GM18907 (cell line): Measurements from ENCODE around the gene GRM8.

Experiments used
- ATAC-seq: cut with Tn5 transposase; IDR thresholded peaks from one replicate; pipeline ENCODE4 v1.9.1; 2021; ENCODE audit warnings: mild to moderate bottlenecking, moderate library complexity; ENCODE audit not compliant: unreplicated experiment

GRM8 gene

DNA sequence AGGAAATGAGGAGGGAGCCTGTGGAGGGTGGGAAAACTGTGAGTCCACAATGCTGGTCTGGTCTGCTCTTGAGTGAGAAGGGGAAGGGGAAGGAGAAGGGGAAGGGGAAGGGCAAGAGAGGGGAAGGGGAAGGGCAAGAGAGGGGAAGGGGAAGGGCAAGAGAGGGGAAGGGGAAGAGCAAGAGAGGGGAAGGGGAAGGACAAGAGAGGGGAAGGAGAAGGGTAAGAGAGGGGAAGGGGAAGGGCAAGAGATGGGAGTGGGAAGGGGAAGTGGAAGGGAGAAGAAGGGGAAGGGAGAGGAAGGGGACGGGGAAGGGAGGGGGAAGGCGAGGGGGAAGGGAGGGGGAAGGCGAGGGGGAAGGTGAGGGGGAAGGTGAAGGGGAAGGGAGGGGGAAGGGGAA lies 213.2 kb downstream of the GRM8 start:
- no peak for ATAC-seq

DNA sequence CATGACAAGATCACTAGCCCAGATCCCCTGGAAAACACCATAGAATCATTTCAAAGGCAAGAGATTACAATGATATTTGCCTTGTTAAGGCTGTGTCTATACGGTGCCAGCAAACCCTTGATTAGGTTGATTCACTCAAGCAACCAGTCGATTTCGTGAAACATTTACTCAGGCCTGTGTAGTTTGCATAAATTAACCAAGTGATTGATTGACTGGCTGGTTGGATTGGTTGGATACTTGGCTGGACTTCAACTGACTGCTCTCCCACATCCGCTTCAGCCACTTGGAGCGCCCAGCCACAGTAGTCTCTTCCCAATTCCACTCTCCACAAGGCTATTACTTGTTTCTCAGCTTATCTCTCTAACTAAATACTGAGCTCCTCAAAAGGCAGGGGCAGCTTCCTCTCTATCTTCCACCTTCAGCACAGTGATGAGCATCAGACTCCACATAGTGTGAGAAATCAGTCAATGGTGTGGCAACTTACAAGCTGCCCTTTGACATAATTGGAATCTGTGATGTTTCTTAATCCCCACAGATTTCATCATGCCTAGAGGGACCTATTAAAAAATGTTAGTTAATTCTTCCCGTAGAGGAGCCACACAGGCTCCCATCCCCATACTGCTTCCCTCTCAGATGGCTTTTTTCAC lies 217.4 kb downstream of the GRM8 start:
- ATAC-seq = no peak

DNA sequence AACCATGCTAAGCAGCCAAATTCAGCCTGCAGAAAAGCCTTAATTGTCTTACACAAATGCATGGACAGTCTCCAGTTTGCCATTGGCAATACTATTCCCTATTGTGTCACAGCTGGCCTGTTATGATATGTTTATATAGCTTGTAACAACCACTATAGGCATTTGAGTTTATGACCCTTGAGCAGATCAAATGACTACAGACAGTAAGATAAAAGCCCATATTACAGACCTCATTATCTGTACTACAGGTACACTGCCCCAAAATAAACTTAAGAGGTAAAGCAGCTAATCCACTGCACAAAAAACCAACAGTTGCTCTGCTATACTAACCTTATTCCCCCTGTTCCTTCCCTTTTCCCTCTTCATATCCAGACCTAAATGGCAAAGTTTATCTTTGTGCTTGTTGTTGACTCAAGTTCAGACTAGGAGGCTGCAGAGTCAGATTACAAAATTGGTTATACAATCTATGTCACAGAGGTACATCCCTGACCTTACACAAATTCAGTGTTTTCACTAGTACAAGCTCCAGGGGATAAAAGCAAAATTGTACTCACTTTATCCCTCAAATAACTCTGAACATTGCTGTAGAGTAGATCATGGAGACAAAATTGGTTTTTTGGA lies 218.4 kb downstream of the GRM8 start:
- ATAC-seq = no peak

DNA sequence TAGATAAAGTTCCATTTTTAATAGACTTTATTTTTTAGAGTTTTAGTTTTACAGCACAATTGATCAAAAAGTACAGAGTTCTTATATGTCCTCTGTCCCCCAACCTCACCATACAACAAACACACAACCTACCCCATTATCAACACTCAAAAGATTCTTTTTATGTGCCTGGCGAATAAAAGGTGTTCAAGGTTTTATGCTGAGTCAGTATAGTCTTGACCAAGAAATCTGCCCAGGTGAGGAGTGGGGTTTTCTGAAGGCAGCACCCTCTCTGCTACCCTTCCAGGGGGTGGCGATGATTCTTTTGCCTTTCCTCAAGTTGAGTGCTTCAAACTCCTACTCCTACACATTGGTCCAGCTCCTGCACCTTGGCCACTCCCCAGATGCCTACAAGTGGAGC lies 222.9 kb downstream of the GRM8 start:
- no peak for ATAC-seq

DNA sequence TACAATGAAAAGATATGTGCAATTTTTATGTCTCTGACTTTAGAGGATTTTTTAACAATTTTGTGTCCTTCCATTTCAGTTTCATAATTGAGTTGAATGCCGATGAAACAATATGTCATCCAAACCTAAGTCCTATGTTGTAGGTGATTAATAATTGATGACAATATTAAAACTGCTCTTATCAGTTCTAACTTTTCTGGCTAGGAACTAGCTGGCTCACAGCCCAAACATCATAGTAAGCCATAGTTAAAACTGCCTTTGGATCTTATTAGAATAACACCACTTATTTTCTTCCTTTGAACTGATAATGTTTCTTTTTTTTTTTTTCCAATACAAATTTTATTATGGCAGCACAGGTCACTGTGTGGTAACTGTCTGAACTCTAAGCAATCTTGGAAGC lies 230.9 kb downstream of the GRM8 start:
- no peak for ATAC-seq

DNA sequence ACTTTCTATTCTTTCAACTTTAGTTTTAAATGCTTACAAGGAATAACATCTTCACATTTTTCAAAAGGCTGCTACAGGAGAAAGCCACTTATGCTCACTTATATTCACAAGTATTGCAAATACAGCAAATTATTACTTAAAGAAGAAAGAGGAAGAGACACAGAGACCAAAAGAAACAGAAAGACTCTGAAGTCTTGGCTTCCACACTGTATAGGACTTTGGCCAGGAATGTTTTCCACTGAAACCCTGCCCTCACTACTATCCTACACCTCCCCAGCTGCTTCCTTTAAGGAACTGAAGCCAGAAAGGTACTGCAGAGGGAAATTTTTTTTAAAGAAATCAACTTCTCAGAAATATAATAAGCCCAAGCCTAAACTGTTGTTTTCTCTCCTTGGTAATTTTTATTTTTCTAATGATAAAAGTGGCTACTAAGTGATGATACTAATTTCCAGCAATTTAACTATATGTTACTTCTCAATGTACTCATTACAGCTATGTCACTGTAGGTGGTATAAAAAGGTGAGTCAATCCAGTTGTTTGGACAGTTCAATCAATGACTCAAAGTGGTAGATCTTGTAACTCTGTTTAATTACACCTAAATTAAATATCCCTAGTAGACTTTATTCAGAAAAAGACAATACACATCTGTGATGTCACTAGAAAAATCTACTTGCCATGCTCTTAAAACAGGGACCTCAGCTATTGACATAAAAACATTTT lies 231.6 kb downstream of the GRM8 start:
- no peak for ATAC-seq

DNA sequence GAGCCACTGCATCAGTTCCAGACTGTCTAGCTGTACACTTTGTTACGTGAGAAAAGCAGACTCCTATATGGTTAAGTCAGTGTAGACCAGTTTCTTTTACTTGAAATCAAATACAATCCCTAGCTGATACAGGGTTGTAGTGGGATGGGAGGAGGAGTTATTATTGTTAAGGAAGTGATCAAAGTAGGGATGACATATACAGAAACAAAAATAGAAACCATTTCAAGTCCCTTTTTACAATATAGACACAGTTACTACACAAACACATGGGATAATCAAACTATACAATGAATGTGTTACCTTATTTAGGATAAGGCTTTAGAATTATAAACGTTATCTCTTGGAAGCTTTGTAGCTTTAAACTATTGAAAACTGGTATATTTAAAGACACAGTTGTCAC lies 233.9 kb downstream of the GRM8 start:
- ATAC-seq = no peak

DNA sequence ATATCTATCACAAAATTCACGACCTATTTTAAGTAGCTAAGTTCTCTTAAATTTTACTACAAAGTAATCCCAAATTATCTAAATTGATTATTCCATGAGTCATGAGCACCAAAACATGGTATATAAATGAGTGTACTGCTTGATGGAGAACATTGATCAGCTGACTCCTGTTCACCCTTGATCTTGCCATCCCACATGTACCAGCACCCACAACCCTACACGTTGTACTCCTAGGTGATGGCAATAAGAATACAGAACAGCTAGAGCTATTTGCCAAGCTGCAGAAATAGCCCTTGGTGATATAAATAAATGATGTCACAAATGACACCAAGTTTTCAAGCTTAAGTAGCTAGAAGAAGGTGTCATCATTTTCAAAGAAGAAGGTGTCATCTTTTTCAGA lies 235.5 kb downstream of the GRM8 start:
- no peak for ATAC-seq

DNA sequence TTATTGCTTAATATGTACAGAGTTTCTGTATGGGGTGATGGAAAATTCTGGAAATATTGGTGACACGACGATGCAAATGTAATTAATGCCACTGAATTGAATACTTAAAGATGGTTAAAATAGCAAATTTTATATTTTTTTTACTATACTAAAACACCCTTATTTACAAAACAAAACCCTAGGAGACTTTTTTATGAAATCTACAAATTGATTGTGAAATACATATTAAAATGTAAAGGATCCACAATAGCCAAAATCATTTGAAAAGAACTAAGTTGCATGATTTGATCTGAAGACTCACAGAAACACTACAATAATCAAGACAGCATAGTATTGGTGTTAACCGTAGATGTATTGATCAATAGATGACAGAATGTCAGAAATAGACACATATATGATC lies 252.0 kb downstream of the GRM8 start:
- no peak for ATAC-seq

DNA sequence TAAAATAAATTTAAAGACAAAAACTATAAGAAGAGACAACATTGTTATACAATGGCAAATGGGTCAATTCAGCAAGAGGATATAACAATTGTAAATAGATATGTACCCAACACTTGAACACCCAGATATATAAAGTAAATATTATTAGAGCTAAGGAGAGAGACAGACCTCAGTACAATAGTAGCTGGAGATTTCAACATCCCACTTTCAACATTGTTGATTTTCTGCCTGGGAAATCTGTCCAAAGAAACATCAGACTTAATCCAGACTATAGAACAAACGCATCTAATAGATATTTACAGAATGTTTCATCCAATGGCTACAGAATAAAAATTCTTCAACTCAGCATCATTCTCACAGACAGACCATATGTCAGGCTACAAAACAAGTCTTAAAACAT lies 256.1 kb downstream of the GRM8 start:
- no peak for ATAC-seq

DNA sequence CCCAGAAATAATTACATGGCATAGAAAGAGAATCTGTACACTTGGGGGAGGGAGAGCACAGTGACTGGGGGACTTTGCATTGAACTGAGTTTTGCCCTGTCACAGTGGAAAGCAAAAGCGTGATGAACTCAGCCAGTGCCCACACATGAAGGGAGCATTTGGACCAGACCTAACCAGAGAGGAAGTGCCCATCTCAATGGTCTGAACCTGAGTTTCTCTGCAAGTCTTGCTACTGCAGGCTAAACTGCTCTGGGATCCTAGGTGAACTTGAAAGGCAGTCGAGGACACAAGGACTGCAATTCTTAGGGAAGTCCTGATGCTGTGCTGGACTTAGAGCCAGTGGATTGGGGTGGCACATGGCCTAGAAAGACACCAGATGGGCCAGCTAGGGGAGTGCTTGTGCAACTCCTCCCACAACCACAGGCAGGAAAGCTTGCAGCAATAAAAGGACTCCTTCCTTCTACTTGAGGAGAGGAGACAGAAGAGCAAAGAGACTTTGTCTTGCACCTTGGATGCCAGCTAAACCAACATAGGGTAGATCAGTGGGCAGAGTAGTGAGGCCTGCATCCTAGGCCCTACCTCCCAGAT lies 259.0 kb downstream of the GRM8 start:
- ATAC-seq = no peak

DNA sequence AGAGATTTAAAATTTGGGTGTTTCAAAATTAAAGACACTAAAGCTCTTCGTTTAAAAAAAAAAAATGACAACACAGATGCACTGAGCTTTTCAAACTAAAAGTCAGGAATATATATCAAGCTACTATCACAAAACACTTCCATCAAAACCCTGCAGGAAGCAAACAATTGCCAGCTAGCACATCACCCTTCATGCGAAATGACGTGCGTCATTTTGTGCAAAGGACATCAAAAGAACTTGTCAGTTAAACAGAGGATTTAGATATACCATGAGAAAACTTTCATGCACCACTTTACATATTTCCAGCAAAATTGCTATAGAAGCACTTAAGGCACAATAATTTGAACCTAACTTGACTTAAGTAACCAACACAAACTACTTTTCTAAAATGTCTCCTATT lies 264.7 kb downstream of the GRM8 start:
- ATAC-seq = no peak

DNA sequence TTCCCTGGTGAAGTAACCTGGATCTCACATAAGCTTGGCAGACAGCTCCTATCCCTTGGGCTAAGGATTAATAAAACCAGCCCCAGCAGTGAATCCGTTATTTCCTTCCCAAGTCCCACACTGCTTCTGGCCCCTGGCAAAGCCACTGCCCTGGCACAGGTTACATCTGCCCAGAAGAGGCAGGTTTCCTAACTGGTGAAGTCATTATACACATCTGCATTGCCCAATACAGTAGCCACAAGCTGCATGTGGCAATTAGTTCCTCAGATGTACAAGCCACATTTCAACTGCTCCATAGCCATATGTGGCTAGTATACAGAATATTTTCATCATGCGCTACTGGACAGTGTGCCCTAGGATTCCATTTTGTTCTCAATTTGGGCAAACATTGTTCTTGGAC lies 273.0 kb downstream of the GRM8 start:
- no peak for ATAC-seq

DNA sequence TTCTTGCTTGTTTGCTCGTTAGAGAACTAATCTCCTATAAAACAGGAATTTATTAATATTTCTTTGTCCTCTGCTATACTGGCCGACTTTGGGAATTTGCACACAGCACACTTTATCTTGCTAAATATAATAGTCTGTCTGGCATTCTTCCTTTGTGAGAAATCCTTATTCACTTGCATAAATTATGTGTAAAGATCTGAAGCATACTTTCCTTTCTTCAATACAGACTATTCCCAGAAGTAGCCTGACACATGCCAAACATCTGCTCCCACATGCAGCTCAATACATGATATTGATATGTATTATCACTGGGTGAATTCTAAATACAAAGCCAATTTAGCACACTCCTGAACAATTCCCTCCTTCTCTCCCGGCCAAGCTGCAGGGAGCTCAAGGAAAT lies 273.9 kb downstream of the GRM8 start:
- no peak for ATAC-seq

DNA sequence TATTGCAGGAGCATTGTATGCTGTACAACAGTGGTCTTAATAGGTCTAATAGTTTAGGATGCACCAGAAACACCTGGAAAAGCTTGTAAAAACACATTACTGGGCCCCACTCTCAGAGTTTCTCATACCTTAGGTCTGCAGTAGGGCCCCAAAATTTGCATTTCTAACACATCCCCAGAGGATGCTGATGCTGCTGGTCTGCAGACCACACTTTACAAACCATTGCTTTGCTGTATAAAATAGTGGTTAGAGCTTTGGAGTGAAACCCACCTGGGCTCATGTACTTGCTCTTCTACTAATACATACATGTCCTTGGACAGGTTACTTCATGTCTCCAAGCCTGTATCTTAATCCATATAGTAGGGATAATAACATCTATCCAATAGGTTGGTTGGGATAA lies 279.7 kb downstream of the GRM8 start:
- ATAC-seq = peak; percentile 54

DNA sequence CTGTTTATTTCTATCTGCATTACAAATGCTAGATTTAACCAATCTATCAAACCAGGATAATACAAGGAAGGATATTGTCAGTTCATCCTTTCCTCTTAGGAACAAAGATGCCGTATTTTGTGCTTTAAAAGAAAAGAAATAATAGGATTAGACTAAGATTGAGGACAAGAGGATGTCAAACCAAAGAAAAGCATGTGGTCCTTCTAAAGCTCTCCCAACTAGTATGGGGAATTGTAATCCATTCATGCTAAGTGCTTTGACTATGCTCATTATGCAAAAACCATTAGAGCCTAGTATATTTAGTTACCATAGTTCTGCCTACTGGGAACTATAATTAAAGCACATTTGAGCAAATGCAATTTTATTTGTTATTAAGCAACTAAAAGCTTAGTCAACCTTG lies 280.2 kb downstream of the GRM8 start:
- ATAC-seq = no peak

DNA sequence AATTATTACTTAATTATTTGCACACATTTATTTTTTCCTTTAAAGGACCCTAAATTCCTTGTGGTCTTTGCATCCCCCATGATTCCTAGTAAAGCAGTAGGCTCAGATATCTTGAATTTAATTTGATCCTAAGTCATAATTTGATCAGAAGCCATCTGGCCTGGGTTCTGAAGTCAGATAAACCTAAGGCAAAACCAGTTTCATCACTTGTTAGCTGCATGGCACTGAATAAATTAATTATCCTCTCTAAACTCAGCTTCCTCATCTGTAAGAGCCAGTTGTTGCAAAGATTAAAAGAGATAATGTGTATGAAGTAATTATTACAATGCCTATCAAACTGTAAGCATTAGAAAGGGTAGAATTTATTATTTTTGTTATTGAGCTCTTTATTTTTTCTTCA lies 293.1 kb downstream of the GRM8 start:
- no peak for ATAC-seq

DNA sequence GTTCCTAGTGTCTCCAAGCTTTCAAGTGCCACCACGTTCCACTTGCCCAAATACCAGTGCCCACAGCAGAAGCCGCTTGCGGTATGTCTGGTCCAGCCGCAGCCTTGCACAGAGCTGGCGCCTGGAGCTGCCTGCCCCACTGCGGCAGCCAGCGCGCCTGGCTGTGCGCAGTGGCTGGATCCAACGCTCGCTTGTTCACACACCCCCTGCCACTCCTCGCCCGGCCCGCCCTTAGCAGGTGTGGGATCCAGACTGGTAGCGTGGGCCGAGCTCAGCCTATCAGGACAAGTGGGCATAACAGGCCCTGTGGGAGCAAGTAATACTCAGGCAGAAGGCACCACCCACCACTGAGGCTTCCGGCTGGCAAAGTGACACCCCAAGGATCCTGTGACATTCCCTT lies 294.4 kb downstream of the GRM8 start:
- no peak for ATAC-seq

DNA sequence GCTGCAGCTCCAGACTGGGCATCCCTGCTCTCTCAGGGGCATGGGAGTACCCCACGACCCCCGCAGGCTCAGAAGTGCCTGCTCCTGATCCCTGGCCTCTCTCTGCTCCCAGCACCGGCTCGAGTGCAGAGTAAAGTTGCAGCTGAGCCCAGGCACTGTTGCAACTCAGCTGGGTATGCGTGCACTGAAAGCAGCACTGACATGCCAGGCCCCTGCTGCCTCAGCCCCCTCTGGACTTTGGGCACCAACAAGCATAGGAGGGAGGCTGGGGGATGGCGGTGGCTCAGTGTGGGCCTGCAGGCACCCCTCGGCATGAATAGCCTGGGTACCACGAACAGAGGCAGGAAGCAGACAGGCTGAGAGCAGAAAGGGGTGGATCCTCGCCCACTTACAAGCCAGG lies 295.3 kb downstream of the GRM8 start:
- ATAC-seq = no peak

DNA sequence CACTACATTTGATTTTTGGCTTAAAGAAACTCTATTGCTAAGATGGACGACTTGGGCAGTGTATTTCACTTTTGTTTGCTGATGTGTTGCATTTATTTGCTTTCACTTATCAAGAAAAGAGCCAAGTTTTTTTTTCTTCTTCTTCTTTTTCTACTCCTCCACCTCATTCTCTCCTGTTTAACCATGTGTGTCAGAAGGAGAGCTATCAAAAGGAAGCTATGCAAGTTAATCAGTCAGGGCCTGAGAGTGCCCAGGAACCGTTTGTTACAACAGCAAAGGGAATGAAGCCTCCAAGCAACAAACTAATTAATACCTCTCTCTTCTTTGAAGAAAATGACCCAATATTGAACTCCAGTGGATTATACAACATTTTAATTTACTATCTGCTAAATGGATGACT lies 299.3 kb downstream of the GRM8 start:
- ATAC-seq = no peak

DNA sequence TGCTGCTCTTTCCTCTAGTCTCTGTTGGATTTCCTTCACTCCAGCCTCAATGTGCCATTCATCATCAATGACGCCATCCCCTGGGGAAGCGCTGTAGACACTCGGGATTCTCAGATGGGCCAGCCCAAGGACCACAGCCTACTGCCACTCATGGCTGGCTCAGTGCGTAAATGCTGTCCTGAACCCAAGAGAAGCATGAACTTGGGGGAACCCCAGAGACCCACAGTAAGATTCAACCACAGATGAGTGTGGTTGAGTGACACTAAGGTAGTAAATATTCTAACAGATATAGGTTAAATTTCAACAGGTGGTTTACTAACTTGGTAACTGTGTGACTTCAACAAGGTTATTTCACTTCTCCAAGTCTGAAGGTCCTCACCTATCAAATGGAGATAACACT lies 304.1 kb downstream of the GRM8 start:
- ATAC-seq = peak; percentile 95

DNA sequence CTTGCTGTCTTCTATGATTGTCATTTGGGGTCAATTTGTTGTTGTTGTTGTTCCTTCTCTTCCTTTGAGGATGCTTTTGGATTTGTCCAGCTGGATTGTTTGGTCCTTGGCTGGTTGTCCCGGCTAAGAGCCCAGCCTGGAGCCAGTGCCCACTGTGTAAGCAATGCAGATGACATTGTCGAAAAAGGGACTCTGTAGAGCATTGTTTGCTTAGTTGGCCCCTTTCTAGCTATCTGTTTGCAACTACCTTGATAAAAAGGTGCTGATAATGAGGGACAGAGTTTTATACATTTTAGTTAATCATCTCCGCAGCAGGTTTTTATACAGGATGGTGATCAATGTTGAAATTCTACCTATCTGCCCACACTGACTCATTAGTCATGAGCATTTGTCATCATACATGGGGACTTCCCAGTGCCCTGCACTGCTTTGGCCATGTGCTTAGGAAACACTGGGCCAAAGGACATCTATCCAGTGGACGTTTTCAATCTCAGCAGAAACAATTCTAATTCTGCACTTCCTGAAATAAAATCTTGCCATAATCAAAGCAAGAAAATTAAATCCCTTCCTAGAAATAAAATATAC lies 311.9 kb downstream of the GRM8 start:
- ATAC-seq = peak; percentile 55
